Astrocyte of the cerebellum (primary cell): ENCODE results near the gene LY9.

Experiments
- DNase-seq: peaks from one replicate; pipeline ENCODE4 v3.0.0-alpha.2; 2011; ENCODE audit warnings: low read depth
- H3K4me3 ChIP-seq: 2 replicates; pipeline ENCODE4 v1.5.1; 2011; ENCODE audit warnings: mild to moderate bottlenecking, low read depth, low read length, moderate library complexity
- CTCF ChIP-seq: IDR thresholded peaks from 2 replicates; pipeline ENCODE4 v1.5.1; 2012; ENCODE audit warnings: low read length, low read depth, moderate library complexity, mild to moderate bottlenecking; ENCODE audit errors: missing control alignments
- in situ Hi-C: cut with HindIII; loops from 2 replicates; pipeline ENCODE4 v1.10.0; 2017; ENCODE audit warnings: low sequenced_read_pairs

The LY9 gene

GRCh38 chr1:160858097-160858496 lies 62.1 kb downstream of the LY9 start:
- no peak overlapping the region for H3K4me3 ChIP-seq
- no peak for DNase-seq
- in situ Hi-C loops = no loop called here
- TF ChIP-seq CTCF = no peak

- H3K4me3 ChIP-seq = no peak overlapping the region
- no peak for TF ChIP-seq CTCF
- in situ Hi-C loops = no loop called here
- DNase-seq = no peak
Measured at GRCh38 chr1:160858507-160858906, 62.5 kb downstream of the LY9 start.

GRCh38 chr1:160859166-160859565 lies 63.2 kb downstream of the LY9 start:
- no peak for DNase-seq
- no peak for TF ChIP-seq CTCF
- no peak overlapping the region for H3K4me3 ChIP-seq
- in situ Hi-C loops = no loop called here

- no peak for DNase-seq
- H3K4me3 ChIP-seq = no peak overlapping the region
- in situ Hi-C loops = no loop called here
- TF ChIP-seq CTCF = no peak
Measured at GRCh38 chr1:160860840-160861505, 65.0 kb downstream of the LY9 start.

- in situ Hi-C loops = no loop called here
- no peak for TF ChIP-seq CTCF
- no peak for DNase-seq
- H3K4me3 ChIP-seq = no peak within 1 kb of the TSS
Measured at GRCh38 chr1:160862203-160863060, 66.5 kb downstream of the LY9 start, which contains the start of gene CD244. Gene CD244 (minus strand): TSS chr1:160862887. CDS start chr1:160862677, 210 bp downstream.

GRCh38 chr1:160863061-160863773 lies 67.2 kb downstream of the LY9 start:
- in situ Hi-C loops = no loop called here
- no peak overlapping the region for H3K4me3 ChIP-seq
- DNase-seq = no peak

More at GRCh38 chr1:160863061-160863773, 67.2 kb downstream of the LY9 start:
- TF ChIP-seq CTCF = no peak
